Measurements from ENCODE around the gene TRAK1.

- TF ChIP-seq POLR2A (IDR thresholded peaks at IDR 0.05; ENCODE audit: low read depth, low read length) (no peak), POLR2AphosphoS5 (IDR thresholded peaks at IDR 0.05; ENCODE audit: low read depth, low read length) (no peak)
These were observed 97.9 kb downstream of the TRAK1 start for GRCh38 chr3:42189001-42189460.
